ENCODE measurements around the gene PSRC1.

The PSRC1 gene

DNA sequence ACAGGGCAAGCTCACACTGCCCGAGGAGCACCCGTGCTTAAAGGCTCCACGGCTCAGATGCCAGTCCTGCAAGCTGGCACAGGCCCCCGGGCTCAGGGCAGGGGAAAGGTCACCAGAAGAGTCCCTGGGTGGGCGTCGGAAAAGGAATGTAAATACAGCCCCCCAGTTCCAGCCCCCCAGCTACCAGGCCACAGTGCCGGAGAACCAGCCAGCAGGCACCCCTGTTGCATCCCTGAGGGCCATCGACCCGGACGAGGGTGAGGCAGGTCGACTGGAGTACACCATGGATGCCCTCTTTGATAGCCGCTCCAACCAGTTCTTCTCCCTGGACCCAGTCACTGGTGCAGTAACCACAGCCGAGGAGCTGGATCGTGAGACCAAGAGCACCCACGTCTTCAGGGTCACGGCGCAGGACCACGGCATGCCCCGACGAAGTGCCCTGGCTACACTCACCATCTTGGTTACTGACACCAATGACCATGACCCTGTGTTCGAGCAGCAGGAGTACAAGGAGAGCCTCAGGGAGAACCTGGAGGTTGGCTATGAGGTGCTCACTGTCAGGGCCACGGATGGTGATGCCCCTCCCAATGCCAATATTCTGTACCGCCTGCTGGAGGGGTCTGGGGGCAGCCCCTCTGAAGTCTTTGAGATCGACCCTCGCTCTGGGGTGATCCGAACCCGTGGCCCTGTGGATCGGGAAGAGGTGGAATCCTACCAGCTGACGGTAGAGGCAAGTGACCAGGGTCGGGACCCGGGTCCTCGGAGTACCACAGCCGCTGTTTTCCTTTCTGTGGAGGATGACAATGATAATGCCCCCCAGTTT is 32.3 kb downstream of the PSRC1 start:
- DNase-seq (ENCODE audit: low read depth): no peak
- H3K4me3 ChIP-seq (ENCODE audit: low read depth, low read length): no peak overlapping the region

DNA sequence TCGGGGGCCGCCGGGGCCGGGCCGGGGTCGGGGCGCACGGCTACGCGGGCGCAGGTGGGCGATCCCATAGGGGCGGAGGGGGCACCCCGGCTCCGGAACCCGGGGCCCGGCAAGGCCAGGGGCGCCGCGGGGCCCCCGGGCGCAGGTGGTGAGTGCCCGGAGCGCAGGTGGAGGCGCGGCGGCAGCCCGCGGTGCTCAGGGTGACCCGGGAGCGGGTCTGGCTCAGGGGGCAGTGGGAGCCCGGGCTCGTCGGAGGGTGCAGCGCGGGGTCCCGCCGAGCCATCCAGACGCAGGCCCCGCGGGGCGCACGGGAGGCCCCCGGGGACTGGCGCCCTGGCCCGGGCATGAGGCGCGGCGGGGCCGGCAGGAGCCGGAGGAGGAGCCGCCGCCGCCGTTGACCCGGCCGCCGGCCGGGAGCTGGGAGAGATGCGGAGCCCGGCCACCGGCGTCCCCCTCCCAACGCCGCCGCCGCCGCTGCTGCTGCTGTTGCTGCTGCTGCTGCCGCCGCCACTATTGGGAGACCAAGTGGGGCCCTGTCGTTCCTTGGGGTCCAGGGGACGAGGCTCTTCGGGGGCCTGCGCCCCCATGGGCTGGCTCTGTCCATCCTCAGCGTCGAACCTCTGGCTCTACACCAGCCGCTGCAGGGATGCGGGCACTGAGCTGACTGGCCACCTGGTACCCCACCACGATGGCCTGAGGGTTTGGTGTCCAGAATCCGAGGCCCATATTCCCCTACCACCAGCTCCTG is 33.1 kb downstream of the PSRC1 start:
- peak overlapping the region; percentile 41 for H3K4me3 ChIP-seq (ENCODE audit: low read depth, low read length)
- DNase-seq (ENCODE audit: low read depth): no peak

GRCh38 chr1:109248797-109249629 is 33.9 kb downstream of the PSRC1 start, which contains the start of gene CELSR2:
Gene CELSR2 (plus strand): TSS chr1:109249539. CDS start chr1:109250080, 541 bp downstream.
- H3K4me3 ChIP-seq (ENCODE audit: low read depth, low read length): peak within 1 kb of the TSS; percentile 41
- DNase-seq (ENCODE audit: low read depth): no peak

DNA sequence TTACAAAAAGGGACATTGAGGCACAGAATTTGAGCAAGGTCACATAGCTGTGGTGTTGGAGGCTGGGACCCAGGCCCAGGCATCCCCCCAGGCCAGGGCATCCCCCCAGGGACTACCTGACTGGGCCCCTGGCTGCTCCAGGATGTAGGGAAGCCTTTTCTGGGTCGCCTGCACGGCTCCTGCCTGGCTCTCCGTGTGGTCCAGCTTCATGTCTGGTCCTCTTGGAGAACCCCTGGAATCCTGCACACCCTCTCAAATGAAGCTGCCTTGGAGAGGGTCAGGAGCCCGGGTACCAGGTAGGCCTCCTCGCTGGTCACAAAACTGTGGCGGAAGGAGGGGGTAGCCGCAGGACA is 34.5 kb downstream of the PSRC1 start:
- DNase-seq (ENCODE audit: low read depth): no peak
- no peak overlapping the region for H3K4me3 ChIP-seq (ENCODE audit: low read depth, low read length)

DNA sequence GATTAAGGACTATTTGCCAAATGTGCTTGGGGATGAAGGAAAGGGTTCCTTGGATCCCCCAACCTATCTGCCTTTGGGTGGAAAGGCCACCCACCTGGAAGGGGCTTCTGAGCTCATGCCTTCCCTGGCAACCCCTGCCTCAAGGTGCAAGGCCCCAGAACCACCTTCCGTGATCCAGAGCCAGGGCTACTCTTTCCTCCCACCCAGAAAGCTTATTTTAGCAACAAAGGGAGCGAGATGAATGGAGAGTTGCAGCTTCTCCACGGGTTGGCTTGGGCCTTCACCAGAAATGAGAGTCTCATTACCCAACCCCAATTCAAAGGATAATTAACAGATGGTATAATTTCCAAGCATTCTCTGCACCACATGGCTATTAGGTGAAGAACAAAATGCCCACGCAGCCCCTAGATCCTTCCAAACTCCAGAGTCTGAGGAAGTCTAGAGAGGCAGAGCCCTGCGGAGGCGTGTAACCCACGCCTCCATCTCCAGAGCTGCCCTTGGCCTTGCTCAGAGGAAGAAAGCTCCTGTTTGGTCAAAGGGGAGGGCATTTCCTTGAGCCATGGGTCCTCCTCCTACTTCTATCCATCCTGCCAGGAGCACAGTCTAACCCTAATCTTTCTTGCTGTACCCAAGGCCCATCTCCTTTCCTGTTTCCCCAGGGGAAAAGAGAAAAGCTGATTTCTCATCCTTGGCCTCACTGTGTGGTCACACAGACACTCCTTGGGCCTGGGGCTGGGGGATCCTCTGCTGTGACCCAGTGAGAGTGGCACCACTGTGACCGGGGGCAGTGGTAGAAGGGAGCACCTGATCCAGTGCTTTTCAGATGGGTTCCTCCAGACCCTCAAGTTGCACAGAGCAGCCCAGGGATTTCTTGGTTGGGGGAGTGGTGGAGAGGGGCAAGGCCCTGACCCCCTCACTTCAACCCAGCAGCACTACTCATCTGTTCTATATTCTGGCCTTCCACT is 35.3 kb downstream of the PSRC1 start:
- DNase-seq (ENCODE audit: low read depth): no peak
- no peak overlapping the region for H3K4me3 ChIP-seq (ENCODE audit: low read depth, low read length)

DNA sequence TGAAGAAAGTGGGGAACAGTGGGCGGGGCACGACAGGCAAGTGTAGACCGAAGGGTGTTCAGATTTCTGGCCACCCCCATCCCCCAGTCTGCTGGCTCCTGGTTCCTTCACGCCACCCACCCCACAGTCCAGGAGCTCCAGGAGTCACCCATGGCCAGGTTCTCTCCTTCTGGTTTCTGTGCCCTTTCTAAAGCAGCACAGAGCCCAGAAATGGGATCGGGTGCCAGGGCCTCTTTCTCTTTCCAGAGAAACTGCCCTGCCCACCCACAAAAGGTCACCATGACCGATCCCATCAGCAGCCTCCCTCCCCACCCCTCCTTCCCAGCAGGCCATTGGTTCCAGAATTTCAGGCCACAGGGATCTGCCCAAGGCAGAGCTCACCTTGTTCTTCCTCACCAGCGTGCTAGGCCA is 36.8 kb downstream of the PSRC1 start:
- no peak for DNase-seq (ENCODE audit: low read depth)

DNA sequence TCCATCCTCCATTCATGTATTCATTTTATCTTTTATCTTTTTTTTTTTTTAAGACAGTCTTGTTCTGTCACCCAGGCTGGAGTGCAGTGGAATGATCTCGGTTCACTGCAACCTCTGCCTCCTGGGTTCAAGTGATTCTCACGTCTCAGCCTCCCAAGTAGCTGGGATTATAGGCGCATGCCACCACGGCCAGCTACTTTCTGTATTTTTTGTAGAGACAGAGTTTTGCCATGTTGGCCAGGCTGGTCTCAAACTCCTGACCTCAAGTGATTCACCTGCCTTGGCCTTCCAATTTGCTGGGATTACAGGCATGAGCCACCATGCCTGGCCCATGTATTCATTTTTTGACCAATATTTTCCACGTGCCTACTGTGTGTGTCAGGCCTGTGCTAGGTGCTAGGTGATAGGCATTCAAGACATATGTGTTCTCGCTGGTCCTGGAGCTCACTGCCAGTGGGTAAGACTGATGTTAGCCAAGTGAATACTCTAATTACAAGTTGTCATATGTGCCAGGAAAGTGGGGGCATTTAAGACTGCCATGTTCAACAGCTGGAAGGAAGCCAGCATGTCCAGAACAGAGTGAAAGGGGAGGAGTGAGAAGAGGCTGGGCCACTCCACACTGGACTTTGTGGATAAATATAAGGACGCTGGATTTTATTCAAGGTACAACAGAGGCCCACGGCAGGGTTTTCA is 38.9 kb downstream of the PSRC1 start:
- H3K4me3 ChIP-seq (ENCODE audit: low read depth, low read length): no peak overlapping the region
- DNase-seq (ENCODE audit: low read depth): no peak

More for the DNA sequence above, 36.8 kb downstream of the PSRC1 start:
- H3K4me3 ChIP-seq (ENCODE audit: low read depth, low read length): no peak overlapping the region

DNA sequence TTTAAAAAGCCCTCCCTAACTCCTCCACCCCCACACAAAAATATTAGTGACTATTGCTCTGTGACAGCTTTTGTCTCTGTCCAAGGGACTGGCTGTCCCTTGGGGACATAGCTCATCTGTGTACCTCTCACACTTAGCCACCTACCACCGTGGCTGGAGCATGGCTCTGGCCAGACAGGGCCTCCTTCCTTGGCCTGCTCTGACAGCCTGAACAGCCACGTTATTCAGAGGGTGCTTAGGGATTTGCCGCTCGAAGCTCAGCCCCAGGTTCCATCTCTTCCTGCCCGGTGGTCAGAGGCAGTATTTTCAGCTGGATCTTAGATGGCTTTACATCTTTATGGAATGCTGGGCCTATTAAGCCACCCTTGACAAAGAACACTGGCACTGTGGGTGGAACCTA is 39.7 kb downstream of the PSRC1 start:
- H3K4me3 ChIP-seq (ENCODE audit: low read depth, low read length): no peak overlapping the region
- no peak for DNase-seq (ENCODE audit: low read depth)

DNA sequence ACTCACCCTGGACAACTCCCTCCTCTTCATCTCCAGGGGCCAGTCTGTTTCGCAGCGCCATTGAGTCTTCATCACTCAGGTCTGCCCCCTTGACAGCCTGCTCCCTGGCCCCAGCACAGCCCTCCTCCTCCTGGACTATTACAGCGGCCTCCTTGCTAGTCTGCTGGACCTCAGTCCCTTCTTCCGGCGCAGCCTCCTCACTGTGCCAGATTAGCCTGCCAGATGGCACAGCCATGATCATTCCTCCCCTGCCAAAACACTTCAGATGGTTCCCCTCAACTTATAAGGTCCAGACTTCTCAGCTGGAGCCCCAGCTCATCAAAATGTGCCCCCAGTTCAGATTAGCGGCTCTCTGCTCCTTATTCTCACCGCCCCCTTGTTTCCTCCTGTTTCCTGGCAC is 40.6 kb downstream of the PSRC1 start:
- no peak overlapping the region for H3K4me3 ChIP-seq (ENCODE audit: low read depth, low read length)
- DNase-seq (ENCODE audit: low read depth): no peak

GRCh38 chr1:109241841-109242345 is 41.1 kb downstream of the PSRC1 start:
- no peak for DNase-seq (ENCODE audit: low read depth)
- no peak overlapping the region for H3K4me3 ChIP-seq (ENCODE audit: low read depth, low read length)

DNA sequence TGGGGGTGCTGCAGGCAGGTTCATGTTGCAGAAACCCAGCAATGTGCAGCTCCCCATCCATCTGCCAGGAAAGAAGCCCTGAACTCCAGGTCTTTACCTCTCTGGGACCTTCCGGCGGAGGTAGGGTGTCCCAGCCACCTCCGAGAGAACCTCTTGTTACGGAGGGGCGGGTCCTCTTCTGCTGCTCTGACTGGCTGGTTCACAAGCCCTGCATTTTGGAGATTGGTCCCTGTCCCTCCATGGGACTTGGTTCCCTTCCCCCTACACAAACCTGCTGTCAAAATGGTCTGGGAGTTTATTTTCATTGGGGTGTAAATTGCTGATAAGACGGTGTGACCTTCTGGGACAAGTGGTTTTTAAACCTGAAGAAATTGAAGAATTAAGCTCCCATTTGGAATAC is 41.6 kb downstream of the PSRC1 start:
- no peak overlapping the region for H3K4me3 ChIP-seq (ENCODE audit: low read depth, low read length)
- DNase-seq (ENCODE audit: low read depth): no peak

- DNase-seq (ENCODE audit: low read depth): peak; percentile 76
- H3K4me3 ChIP-seq (ENCODE audit: low read depth, low read length): no peak overlapping the region
These were observed 42.5 kb downstream of the PSRC1 start for GRCh38 chr1:109240158-109241152.

DNA sequence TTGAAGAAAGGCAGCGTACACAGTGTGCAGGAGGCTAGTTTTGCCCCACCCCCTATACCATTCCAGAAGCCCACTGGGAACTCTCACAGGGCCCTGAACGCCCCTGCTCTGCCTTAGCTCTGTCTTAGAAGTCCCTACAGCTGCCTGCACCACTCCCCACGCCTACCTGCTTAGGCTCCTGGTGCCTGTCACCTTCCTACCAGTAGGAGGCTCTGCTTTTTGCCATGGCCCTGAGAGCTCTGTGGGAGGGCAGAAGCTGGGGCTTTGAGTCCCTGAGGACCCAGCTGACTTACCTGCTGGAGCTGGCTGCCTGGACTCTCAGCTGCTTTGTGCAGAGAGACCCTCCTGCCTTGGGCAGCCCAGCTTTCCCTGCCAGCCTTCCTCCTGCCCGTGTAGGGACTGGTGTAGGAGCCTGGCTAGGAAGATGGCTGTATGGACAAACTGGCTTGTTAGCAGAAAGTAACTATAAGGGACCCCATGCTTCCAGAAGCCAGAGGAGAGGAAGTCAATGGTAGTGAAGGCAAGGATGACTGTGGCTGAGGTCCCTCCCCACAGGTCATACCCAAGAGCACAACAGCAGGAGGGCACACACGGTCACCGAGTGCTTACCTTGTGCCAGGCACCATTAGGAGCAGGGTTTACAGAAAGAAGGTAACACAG is 43.4 kb downstream of the PSRC1 start:
- no peak overlapping the region for H3K4me3 ChIP-seq (ENCODE audit: low read depth, low read length)
- DNase-seq (ENCODE audit: low read depth): no peak

GRCh38 chr1:109239047-109239408 is 43.9 kb downstream of the PSRC1 start:
- H3K4me3 ChIP-seq (ENCODE audit: low read depth, low read length): no peak overlapping the region
- no peak for DNase-seq (ENCODE audit: low read depth)

GRCh38 chr1:109238382-109238781 is 44.6 kb downstream of the PSRC1 start:
- H3K4me3 ChIP-seq (ENCODE audit: low read depth, low read length): no peak overlapping the region
- no peak for DNase-seq (ENCODE audit: low read depth)

- no peak overlapping the region for H3K4me3 ChIP-seq (ENCODE audit: low read depth, low read length)
- DNase-seq (ENCODE audit: low read depth): no peak
These were observed 45.4 kb downstream of the PSRC1 start for GRCh38 chr1:109237512-109237911.

DNA sequence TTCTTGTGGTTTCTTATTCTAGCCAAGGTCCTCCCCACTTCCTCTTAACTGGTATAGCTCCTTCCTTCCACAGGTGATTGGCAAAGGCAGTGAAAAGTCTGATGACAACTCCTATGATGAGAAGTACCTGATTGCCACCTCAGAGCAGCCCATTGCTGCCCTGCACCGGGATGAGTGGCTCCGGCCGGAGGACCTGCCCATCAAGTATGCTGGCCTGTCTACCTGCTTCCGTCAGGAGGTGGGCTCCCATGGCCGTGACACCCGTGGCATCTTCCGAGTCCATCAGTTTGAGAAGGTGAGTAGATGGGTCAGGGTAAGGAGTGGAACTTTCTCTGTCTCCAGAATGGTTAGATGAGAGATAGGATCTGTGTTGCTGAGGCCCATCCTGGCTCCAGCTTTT is 47.8 kb downstream of the PSRC1 start:
- no peak overlapping the region for H3K4me3 ChIP-seq (ENCODE audit: low read depth, low read length)
- no peak for DNase-seq (ENCODE audit: low read depth)

Data from skeletal muscle cell (primary cell).